Measurements from ENCODE around the gene NCCRP1. TPM values are rescaled to one million over a fixed set of nuclear protein-coding genes. Genes with fewer than 3 reads are reported as not detected.

The NCCRP1 gene
- total RNA-seq, 1 donor from 2014 or later = 9.9 TPM

- no peak overlapping the region for H3K4me3 ChIP-seq (ENCODE audit: low read depth, low read length)
- TF ChIP-seq CTCF (conservative IDR thresholded peaks at IDR 0.05; ENCODE audit: low read depth, low read length) = no peak
- DNase-seq (ENCODE audit: low read depth) = peak; percentile 42
These were observed 2.3 kb downstream of the NCCRP1 start for GRCh38 chr19:39199025-39199424.

GRCh38 chr19:39200066-39200802 lies 3.5 kb downstream of the NCCRP1 start:
- H3K4me3 ChIP-seq (ENCODE audit: low read depth, low read length) = no peak overlapping the region
- no peak for DNase-seq (ENCODE audit: low read depth)
- TF ChIP-seq CTCF (conservative IDR thresholded peaks at IDR 0.05; ENCODE audit: low read depth, low read length) = no peak

GRCh38 chr19:39200803-39201115 lies 4.0 kb downstream of the NCCRP1 start:
- H3K4me3 ChIP-seq (ENCODE audit: low read depth, low read length) = no peak overlapping the region
- no peak for DNase-seq (ENCODE audit: low read depth)
- no peak for TF ChIP-seq CTCF (conservative IDR thresholded peaks at IDR 0.05; ENCODE audit: low read depth, low read length)

- no peak for DNase-seq (ENCODE audit: low read depth)
- TF ChIP-seq CTCF (conservative IDR thresholded peaks at IDR 0.05; ENCODE audit: low read depth, low read length) = no peak
- no peak overlapping the region for H3K4me3 ChIP-seq (ENCODE audit: low read depth, low read length)
These were observed 6.2 kb downstream of the NCCRP1 start for GRCh38 chr19:39202998-39203355.

GRCh38 chr19:39203372-39204341 lies 6.9 kb downstream of the NCCRP1 start, which contains the start of gene SYCN:
SYCN (minus strand) TSS chr19:39204263; CDS start chr19:39204254, 9 bp downstream.
- H3K4me3 ChIP-seq (ENCODE audit: low read depth, low read length) = no peak within 1 kb of the TSS
- no peak for DNase-seq (ENCODE audit: low read depth)
- TF ChIP-seq CTCF (conservative IDR thresholded peaks at IDR 0.05; ENCODE audit: low read depth, low read length) = no peak

- no peak overlapping the region for H3K4me3 ChIP-seq (ENCODE audit: low read depth, low read length)
- no peak for TF ChIP-seq CTCF (conservative IDR thresholded peaks at IDR 0.05; ENCODE audit: low read depth, low read length)
- no peak for DNase-seq (ENCODE audit: low read depth)
These were observed 8.6 kb downstream of the NCCRP1 start for GRCh38 chr19:39205449-39205764.

All from epithelial cell of proximal tubule (primary cell).